ENCODE data around the gene ZNFX1. TPM values are rescaled to one million over a fixed set of nuclear protein-coding genes. Genes with fewer than 3 reads are reported as not detected.

The ZNFX1 gene
- total RNA-seq, 1 experiment from 2014 or later: 11.0 TPM

- TF ChIP-seq, protein P1, sequence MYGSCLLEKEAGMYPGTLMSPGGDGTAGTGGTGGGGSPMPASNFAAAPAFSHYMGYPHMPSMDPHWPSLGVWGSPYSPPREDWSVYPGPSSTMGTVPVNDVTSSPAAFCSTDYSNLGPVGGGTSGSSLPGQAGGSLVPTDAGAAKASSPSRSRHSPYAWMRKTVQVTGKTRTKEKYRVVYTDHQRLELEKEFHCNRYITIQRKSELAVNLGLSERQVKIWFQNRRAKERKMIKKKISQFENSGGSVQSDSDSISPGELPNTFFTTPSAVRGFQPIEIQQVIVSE (CRISPR knock-in tag; IDR thresholded peaks at IDR 0.05; ENCODE audit: borderline replicate concordance): no peak
- TF ChIP-seq CBFB (CRISPR knock-in tag; IDR thresholded peaks at IDR 0.05; ENCODE audit: low read depth) (no peak), PRRX2 (CRISPR knock-in tag; IDR thresholded peaks at IDR 0.05) (no peak), TEAD4 (CRISPR knock-in tag; IDR thresholded peaks at IDR 0.05) (no peak), CREB1 (CRISPR knock-in tag; IDR thresholded peaks at IDR 0.05) (no peak), GRHL2 (CRISPR knock-in tag; IDR thresholded peaks at IDR 0.05; ENCODE audit: insufficient replicate concordance, severe bottlenecking) (no peak), PREB (CRISPR knock-in tag; IDR thresholded peaks at IDR 0.05; ENCODE audit: borderline replicate concordance) (no peak), ARID4B (CRISPR knock-in tag; IDR thresholded peaks at IDR 0.05; ENCODE audit: borderline replicate concordance) (no peak), JAZF1 (CRISPR knock-in tag; IDR thresholded peaks at IDR 0.05) (no peak), FOXP4 (CRISPR knock-in tag; IDR thresholded peaks at IDR 0.05) (no peak), ETV6 (CRISPR knock-in tag; IDR thresholded peaks at IDR 0.05) (no peak)
- TF ChIP-seq, protein P2, sequence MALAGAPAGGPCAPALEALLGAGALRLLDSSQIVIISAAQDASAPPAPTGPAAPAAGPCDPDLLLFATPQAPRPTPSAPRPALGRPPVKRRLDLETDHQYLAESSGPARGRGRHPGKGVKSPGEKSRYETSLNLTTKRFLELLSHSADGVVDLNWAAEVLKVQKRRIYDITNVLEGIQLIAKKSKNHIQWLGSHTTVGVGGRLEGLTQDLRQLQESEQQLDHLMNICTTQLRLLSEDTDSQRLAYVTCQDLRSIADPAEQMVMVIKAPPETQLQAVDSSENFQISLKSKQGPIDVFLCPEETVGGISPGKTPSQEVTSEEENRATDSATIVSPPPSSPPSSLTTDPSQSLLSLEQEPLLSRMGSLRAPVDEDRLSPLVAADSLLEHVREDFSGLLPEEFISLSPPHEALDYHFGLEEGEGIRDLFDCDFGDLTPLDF (CRISPR knock-in tag; IDR thresholded peaks at IDR 0.05): no peak
- TF ChIP-seq, protein P3, sequence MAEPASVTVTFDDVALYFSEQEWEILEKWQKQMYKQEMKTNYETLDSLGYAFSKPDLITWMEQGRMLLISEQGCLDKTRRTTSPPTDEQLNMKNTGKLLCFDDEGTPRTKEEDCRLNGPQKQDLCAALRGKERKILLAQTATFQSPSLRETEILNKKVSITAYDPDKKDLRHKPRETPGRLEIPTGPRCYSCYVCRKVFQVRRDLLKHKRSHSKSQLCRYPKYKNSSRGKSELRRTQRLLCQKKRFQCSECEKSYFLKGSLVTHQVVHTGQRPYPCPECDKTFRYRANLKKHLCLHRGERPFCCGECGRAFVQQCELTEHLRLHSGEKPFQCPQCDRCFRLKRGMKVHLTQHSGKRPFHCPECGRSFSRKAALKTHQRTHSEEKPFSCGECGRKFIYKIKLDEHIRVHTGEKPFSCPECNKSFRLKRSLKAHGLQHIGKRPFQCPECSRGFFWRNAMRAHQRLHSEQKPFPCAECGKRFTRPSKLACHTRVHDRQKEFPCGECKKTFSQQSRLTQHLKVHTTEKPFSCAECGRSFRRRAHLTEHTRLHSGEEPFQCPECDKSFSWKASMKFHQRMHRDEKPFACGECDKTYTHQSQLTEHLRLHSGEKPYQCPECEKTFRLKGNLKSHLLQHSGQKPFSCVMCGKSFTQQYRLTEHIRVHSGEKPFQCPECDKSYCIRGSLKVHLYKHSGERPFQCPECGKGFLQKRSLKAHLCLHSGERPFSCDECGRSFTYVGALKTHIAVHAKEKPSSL (CRISPR knock-in tag; conservative IDR thresholded peaks at IDR 0.05): no peak
- no peaks in the 10 kb centered on the region; the same call in 1 of the 2 replicates for H3K27me3 Mint-ChIP-seq (ENCODE audit: low read depth)
Measured at GRCh38 chr20:49326026-49326425, 48.2 kb upstream of the ZNFX1 start.

More at GRCh38 chr20:49326026-49326425, 48.2 kb upstream of the ZNFX1 start:
- CTCF ChIA-PET: interaction anchor here (0.6 kb wide), 2 partner anchors 121 to 282 kb away, joined by 3 read pairs; no protein-coding TSS in a partner anchor
- Mint-ChIP-seq H3K4me3 (no peak overlapping the region), H3K27ac (no peak overlapping the region), H3K4me1 (peaks cover 19% of the 10 kb centered on the region), H3K36me3 (no peaks in the 10 kb centered on the region), H3K9me3 (no peaks in the 10 kb centered on the region)
- no peak for ATAC-seq
- no peak for DNase-seq (ENCODE audit: low spot score)
- POLR2A ChIA-PET: interaction anchor here (0.7 kb wide), 1 partner anchor 149 kb away, joined by 3 read pairs; no protein-coding TSS in a partner anchor

Measured in WTC11 (cell line).